Activated naive CD4-positive, alpha-beta T cell treated with Interleukin-2 at 50 U/mL for 16 hours (primary cell): Measurements from ENCODE around the gene POGZ.
"Not testable (repeated sequence)": the region's sequence is repeated elsewhere in the genome, so short reads cannot be mapped to it uniquely, and the experiment has no call there.

ENCODE experiments used
- DNase-seq: peaks from one replicate; pipeline ENCODE4 v3.0.0-alpha.2; 2020

POGZ gene

GRCh38 chr1:151407304-151407703, 52.0 kb downstream of the POGZ start:
- no peak for DNase-seq

DNA sequence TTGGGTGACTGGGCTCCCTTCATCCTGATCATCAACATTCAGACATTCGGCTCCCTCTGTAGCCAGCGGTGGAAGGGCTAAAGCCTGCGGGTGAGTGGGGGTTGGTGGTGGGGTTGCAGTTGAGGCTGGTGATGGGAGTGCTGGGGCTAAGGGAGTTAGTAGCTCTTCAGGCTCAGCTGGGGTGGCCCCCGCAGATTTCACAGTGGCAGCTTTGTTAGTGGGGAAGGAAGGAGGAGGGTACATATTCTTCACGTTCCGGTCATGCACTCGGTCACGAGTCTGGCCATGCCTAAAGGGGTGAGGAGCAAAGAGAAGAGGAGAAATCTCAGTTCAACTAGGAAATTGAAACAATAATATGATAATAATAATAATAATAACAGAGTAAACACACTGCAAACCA, 53.1 kb downstream of the POGZ start:
- DNase-seq: no peak

GRCh38 chr1:151405187-151405951, 53.9 kb downstream of the POGZ start:
- DNase-seq: no peak

GRCh38 chr1:151403612-151404011, 55.7 kb downstream of the POGZ start:
- no peak for DNase-seq

DNA sequence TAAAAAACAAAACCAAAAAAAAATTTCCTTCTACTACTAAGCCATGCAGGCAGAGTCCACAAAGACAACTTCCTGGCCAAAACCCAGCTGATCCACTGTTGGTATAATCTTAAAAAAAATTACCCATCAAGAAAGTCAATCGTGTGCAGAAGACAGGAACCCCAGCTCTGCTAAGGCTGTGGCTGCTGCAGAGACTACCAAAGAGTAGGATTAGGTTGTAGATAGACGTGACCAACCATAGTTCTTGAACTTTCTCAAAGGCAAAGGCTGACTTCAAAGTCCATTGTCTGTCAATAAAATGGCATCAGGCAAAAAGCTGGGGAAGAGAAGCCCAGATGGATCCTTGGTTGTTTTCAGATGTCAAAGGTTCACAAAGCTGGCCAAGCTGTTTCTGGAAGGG, 56.5 kb downstream of the POGZ start:
- DNase-seq: no peak

DNA sequence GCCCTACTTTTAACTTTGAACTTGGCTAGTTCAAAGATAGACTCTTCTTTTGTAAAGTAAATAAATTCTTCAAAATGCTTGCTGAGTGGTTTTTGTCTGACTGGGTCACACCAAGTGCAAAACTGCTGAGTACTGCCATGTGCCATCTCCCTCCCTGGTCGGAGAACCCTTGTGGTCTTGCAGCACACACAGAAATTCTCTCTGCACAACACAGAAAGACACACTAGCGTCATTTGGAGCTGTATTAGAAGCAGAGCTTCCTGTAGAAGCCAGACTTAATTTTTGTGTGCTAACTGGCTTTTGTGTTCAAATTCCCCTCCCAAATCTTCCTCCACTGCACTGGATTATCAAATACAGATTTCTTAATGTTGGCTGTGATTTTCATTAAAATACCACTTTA, 57.4 kb downstream of the POGZ start:
- DNase-seq: no peak

DNA sequence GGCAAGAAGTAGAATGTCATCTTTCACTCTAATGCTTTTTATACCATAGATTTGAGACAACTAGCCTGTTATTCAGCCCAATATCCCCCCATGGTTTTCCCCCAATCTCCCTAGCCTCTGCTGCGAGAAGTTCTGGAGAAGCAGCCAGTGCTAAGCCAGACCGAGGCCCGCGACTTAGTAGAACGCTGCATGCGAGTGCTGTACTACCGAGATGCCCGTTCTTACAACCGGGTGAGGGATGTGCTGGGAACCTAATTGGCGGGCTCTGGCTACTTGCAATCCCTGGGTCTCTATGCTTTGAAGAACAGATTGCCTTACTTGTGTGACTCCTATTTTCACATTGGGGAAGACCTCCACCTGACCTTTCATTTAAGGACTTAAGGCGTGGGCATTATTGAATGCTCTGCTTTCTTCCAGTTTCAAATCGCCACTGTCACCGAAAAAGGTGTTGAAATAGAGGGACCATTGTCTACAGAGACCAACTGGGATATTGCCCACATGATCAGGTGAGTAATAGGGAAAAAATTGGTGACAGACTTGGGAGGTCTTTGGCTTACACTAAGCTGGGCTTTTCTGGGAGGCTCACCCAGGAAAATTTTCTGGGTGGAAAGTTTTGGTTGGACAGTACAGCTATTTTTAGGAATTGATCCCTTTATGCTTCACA, 58.0 kb downstream of the POGZ start:
- no peak for DNase-seq

- DNase-seq: peak; percentile 83
Observed at GRCh38 chr1:151399324-151400171, 59.7 kb downstream of the POGZ start, which contains the start of gene PSMB4. TSS of gene PSMB4 (plus strand) at chr1:151399573. CDS start at chr1:151399588, 15 bp downstream.

DNA sequence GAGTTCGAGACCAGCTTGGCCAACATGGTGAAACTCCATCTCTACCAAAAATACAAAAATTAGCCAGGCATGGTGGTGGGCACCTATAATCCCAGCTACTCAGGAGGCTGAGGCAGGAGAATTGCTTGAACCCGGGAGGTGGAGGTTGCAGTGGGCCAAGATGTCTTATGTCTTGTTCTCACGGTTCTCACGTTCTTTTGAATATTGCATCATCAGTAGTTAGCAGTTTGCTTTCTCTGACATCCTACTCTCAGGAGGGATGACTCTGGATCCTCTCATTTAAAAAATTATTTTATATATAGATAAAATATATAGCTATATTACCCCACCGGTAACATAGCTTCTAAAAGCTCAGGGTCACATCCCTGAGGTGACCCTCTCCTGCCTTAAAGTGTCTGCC, 63.0 kb downstream of the POGZ start:
- not testable (repeated sequence) for DNase-seq

GRCh38 chr1:151393583-151393982, 65.7 kb downstream of the POGZ start:
- DNase-seq: no peak

DNA sequence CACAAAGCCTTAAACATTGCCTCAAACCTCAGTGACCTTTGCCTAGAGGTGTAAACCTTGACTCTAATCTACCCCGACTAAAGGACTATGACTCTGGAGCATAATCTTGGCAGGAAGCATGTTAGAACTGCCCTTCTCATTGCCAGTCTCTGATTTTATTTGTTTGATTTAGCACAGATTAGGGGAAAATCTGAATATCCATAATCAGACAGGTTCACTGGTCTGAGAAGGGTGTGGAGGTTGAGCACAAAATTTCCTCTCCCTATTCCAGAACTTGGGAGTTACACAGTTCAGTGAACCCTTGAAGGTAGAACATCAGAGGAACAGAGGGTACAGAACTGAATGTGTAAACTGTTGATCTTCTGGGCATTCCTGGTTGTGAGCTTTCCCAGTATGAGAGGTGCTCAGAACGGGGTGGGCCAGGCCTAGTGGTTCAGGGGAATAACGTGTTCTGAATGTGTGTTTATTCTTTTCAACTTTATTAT, 68.2 kb downstream of the POGZ start:
- no peak for DNase-seq

- DNase-seq: not testable (repeated sequence)
Observed at GRCh38 chr1:151390221-151391078, 68.8 kb downstream of the POGZ start.

GRCh38 chr1:151386002-151386401, 73.3 kb downstream of the POGZ start:
- no peak for DNase-seq

- DNase-seq: no peak
Observed at GRCh38 chr1:151384584-151384983, 74.7 kb downstream of the POGZ start.

DNA sequence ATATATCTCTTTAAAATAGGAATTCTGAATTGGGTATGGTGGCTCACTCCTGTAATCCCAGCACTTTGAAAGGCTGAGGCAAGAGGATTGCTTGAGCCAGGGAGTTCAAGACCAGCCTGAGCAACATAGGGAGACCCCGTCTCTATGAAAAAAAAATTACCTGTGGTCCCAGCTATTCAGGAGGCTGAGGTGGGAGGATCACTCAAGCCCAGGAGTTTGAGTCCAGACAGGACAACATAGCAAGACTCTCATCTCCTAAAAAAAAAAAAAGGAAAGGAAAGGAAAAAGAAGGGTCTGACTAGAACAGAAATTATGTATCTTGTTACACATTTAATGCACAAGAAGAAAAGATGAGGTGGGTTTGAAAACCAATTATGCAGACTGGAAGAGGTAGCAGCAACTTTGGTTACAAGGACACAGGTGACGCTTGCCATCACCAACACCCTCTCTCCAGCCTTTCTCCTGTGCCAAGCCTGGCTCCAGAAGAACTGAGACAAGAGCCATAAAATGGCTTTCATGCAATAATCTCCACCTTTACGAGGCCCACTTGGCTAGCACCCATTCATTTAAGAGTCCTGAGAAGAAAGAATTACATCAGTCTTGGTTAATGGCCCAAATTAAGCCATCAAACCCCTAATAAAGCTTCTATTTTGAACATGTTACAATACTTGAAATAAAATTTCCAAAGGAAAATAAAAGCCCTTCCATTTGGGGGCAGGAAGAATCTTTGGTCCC, 82.0 kb downstream of the POGZ start:
- no peak for DNase-seq

- DNase-seq: no peak
Observed at GRCh38 chr1:151373196-151373595, 86.1 kb downstream of the POGZ start.

DNA sequence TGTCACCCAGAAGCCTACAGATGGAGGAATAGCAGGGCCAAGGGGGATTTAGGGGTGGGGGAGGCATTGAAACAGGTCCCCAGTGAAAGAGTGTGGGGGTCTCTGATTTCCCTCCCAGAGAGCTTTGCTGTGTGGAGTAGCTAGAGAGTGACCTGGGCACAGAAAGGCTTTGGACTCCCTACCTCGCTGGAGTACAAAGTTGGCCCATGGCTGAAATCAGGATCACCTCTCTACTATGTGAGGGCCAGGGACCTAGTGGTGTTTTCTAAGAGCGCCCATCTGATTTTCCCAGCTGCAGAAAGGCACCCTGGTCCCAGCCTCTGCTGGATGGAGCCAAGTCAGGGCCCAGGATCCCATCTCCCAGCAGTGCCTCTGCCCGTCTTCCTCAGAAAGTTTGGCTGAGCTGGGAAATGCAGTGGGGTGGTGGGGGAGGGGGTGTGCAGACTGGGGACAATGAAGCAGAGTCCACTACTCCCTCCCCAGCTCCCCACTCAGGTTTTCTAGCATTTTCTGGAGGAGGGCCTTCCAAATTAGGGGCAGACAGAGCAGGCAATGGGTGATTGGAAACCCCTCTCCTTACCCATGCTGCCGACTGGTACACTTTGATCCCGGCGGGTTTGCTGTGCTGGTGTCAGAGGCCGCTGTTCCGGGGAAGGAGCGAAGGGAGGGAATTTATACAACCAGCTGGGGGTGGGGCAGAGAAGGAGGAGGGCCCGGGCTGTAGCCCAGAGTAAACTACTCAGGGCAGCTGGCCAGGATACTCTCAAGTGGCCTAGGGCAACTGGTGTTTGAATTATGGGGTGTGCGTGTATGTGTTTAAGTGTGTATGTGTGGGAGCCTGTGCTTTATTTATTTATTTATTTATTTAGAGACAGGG, 87.0 kb downstream of the POGZ start, which contains the start of gene SELENBP1:
Gene SELENBP1 (minus strand): TSS at position 648 of the 877 bp plus-strand sequence. CDS start 64 bp downstream, at position 584.
- no peak for DNase-seq

- no peak for DNase-seq
Observed at GRCh38 chr1:151371370-151372057, 87.8 kb downstream of the POGZ start.

DNA sequence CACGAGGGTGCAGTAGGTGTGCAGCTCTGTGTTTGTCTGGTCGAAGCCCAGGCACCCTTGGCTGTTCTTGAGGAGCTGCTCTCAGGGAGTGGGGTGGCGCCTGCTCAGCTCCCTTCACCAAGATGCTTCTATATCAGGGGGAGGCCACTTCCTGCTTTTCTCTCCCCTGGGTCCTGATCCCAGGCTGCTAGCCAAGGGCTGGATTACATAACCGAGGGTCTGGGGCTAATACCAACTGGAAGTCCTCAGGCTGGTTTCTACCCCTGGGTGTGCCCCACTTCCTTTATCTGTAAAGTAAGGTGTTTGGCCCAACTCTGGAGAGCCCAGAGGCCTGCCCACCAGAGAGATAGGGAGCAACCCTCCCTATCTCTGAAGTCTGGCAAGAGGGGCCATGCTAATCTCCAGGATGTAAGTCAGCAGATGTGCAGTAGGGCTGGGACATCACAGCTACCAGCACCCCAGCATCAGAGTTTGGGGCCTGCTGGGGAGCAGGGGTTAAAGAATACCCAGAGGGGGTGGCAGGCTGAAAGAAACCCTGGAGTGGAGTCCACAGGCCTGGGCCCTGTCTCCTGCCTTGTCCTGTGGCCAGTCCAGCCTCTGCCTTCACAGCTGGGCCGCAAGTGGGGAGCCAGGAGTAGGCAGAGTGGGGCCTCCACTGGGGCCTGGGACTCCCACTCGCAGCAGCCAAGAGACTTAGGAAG, 88.9 kb downstream of the POGZ start:
- no peak for DNase-seq
